ENCODE measurements around the gene MVP. TPM values are rescaled to one million over a fixed set of nuclear protein-coding genes. Genes with fewer than 3 reads are reported as not detected.

The MVP gene
- total RNA-seq, 6 experiments from 2014 or later = 37.4 to 112 (median 77.8) TPM

- peak; percentile 84 to 95 (median 89) for ATAC-seq
- Histone ChIP-seq H3K27me3 (no peaks in the 10 kb centered on the region), H3K9me3 (no peaks in the 10 kb centered on the region), H3K27ac (no peak overlapping the region), H3K36me3 (peaks cover 0 to 22% (median 10%) of the 10 kb centered on the region in 4 donors), H3K4me3 (no peak overlapping the region), H3K4me1 (no peaks in the 10 kb centered on the region)
- WGBS (ENCODE audit: insufficient coverage, low coverage, low lambda C conversion rate, missing lambda C conversion rate) = 51% methylated on average over 6 of the region's 15 CpGs
- DNase-seq = peak; percentile 81 to 84 (median 83)
- TF ChIP-seq POLR2A (IDR thresholded peaks at IDR 0.05) = no peak
- TF ChIP-seq CTCF (IDR thresholded peaks at IDR 0.05) = peak; percentile 84 to 95 (median 87)
- intact Hi-C loops (cut with DNase I) = loop anchor here in 1 of 2 donors (5.0 kb wide), 1 partner anchor 36 kb away; the partner anchor contains the start of gene PRRT2
These were observed 28.4 kb downstream of the MVP start for GRCh38 chr16:29848420-29849297.

GRCh38 chr16:29849505-29849904 is 29.2 kb downstream of the MVP start:
- DNase-seq (no peak), ATAC-seq (no peak)
- H3K9me3 ChIP-seq = no peaks in the 10 kb centered on the region
- H3K27ac ChIP-seq = no peak overlapping the region
- no peak overlapping the region for H3K4me3 ChIP-seq
- intact Hi-C loops (cut with DNase I) = loop anchor here in 1 of 2 donors (5.0 kb wide), 1 partner anchor 37 kb away; the partner anchor contains the start of gene PRRT2
- WGBS (ENCODE audit: insufficient coverage, low coverage, low lambda C conversion rate, missing lambda C conversion rate) = 88% methylated on average over 5 of the region's 5 CpGs
- H3K27me3 ChIP-seq = no peaks in the 10 kb centered on the region
- TF ChIP-seq POLR2A (IDR thresholded peaks at IDR 0.05) (no peak), CTCF (IDR thresholded peaks at IDR 0.05) (no peak)
- H3K36me3 ChIP-seq = peaks cover 0 to 22% (median 7%) of the 10 kb centered on the region in 4 donors
- no peaks in the 10 kb centered on the region for H3K4me1 ChIP-seq

- H3K4me3 ChIP-seq = no peak overlapping the region
- ATAC-seq (no peak), DNase-seq (no peak)
- intact Hi-C loops (cut with DNase I) = no loop called here
- no peaks in the 10 kb centered on the region for H3K4me1 ChIP-seq
- no peaks in the 10 kb centered on the region for H3K27me3 ChIP-seq
- H3K27ac ChIP-seq = no peak overlapping the region
- no peak for TF ChIP-seq POLR2A (IDR thresholded peaks at IDR 0.05)
- no peak for TF ChIP-seq CTCF (IDR thresholded peaks at IDR 0.05)
- WGBS (ENCODE audit: insufficient coverage, low coverage, low lambda C conversion rate, missing lambda C conversion rate) = 86% methylated on average over 1 of the region's 3 CpGs
- peaks cover 0 to 18% (median under 1%) of the 10 kb centered on the region in 4 donors for H3K36me3 ChIP-seq
- H3K9me3 ChIP-seq = no peaks in the 10 kb centered on the region
These were observed 30.7 kb downstream of the MVP start for GRCh38 chr16:29850998-29851397.

GRCh38 chr16:29852654-29853053 is 32.4 kb downstream of the MVP start:
- no peaks in the 10 kb centered on the region for H3K27me3 ChIP-seq
- H3K36me3 ChIP-seq = peaks cover 0 to 2% (median 0%) of the 10 kb centered on the region in 4 donors
- ATAC-seq = peak; percentile 31 to 66 (median 63)
- no peaks in the 10 kb centered on the region for H3K9me3 ChIP-seq
- no peak overlapping the region for H3K4me3 ChIP-seq
- no peak for DNase-seq
- H3K27ac ChIP-seq = no peak overlapping the region
- H3K4me1 ChIP-seq = no peaks in the 10 kb centered on the region
- intact Hi-C loops (cut with DNase I) = no loop called here
- 59% methylated on average over 7 of the region's 7 CpGs for WGBS (ENCODE audit: insufficient coverage, low coverage, low lambda C conversion rate, missing lambda C conversion rate)
- TF ChIP-seq POLR2A (IDR thresholded peaks at IDR 0.05) = no peak
- no peak for TF ChIP-seq CTCF (IDR thresholded peaks at IDR 0.05)
